NCI-H345 (cell line): Measurements from ENCODE around the gene TMPRSS7.

Experiments
- DNase-seq: peaks from one replicate; lab custom pipeline; 2025; lab: John Stamatoyannopoulos, UW

TMPRSS7 gene

GRCh38 chr3:112128843-112129727 is 94.5 kb downstream of the TMPRSS7 start:
- DNase-seq = no peak

- no peak for DNase-seq
Measured at GRCh38 chr3:112129925-112130637, 95.5 kb downstream of the TMPRSS7 start.

- DNase-seq = no peak
Measured at GRCh38 chr3:112130638-112130993, 96.1 kb downstream of the TMPRSS7 start.
